Right kidney (tissue), 1 donor: Measurements from ENCODE around the gene PCBP1.
A peak's percentile ranks its signal among the peaks of the same experiment; 100 is the strongest.
"Not testable (repeated sequence)": the region's sequence is repeated elsewhere in the genome, so short reads cannot be mapped to it uniquely, and the experiment has no call there.

ENCODE experiments used
- DNase-seq: peaks from one replicate; pipeline ENCODE4 v3.0.0-alpha.2; 2016

The PCBP1 gene

DNA sequence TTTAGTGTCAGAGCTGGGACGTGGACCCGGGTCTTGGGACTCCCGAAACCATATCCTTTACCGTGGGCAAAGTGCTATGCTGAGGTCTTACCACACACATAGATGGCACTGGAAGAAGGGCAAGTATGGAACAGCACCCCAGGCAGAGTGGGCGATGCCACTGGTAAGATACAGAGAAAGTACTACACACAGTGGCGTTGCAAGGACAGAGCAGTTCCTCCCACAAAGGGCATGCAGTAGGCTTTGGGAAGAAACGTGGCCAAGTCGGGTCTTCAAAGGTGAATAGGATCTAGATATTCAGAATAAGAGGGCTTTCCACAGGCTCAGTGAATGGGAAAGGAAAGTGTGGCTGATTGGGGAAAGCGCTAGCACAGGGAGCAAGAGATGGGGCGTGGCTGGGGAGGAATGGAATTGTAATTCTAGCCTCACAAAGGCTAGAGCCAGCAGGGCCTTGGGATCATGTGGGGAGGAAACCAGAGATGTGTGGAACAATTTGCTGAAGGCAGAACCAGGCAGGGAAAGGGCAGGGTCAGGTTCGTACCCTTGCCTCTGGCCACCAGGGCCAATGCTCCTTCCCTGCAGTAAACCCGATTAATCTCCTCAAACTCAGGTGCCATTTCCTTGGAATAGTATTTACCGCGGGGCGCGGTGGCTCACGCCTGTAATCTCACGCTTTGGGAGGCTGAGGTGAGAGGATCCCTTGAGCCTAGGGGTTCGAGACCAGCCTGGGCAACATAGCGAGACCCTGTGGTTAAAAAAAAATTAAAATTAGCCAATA lies 36.0 kb downstream of the PCBP1 start:
- DNase-seq, result peak; percentile 78

- no peak for DNase-seq
These were observed 36.5 kb downstream of the PCBP1 start for GRCh38 chr2:70123829-70124116.

DNA sequence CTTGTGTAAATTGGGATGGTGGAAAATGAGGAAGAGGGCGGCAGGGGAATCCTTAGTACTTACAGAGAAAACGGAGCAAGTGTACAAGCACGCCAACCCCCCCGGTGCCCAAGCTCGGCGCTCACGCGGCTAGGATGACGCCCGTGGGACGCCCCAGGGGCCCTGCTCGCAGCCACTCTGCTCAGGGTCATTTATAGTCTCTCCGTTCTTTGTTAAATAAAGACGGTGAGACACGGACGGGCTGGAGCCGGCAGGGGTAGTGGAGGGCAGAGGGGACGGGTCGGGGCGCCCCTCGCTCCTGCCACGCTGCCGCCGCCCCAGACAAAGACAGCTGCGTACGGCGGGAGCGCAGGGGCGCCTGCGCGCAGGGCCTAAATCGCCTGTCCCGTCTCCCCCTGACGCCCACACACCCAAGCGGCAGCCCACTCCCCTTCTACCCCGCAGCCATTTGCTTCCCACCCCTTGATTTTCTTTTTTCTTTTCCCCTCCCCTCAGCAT lies 37.8 kb downstream of the PCBP1 start:
- DNase-seq, result peak; percentile 97

DNA sequence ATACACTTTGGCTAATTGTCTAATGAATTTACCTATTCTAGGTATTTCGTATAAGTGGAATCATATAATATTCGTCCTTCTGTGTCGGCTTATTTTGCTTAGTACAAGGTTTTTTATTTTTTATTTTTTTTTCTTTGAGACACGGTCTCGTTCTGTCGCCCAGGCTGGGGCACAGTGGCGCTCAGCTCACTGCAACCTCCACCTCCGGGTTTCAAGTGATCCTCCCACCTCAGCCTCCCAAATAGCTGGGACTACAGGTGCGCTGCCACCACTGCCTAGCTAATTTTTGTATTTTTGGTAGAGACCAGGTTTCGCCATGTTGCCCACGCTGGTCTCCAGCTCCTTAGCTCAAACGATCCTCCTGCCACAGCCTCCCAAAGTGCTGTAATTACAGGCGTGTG lies 38.2 kb downstream of the PCBP1 start:
- no peak for DNase-seq

DNA sequence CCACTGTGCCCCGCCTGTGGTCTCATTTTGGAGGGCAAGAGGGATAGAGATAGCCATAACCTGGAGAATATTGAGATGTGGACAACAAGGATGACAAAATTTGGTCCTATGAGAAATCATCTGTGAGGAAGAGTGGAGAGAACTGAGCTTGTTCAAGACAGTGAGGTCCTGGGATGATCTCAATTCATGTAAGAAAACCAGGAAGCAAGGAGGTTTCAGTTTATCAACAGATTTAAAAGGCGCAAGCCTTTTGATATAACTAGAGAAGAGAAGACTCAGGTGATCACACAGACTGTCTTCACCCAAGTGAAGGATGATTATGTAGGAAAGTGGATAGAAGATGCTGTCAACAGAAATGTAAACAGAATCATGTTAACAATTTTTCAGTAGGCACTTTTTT lies 39.1 kb downstream of the PCBP1 start:
- no peak for DNase-seq

GRCh38 chr2:70128005-70128404 lies 40.7 kb downstream of the PCBP1 start:
- DNase-seq, result no peak

- not testable (repeated sequence) for DNase-seq
These were observed 44.3 kb downstream of the PCBP1 start for GRCh38 chr2:70131344-70132143.

- DNase-seq, result peak; percentile 68
These were observed 45.2 kb downstream of the PCBP1 start for GRCh38 chr2:70132244-70133126.

DNA sequence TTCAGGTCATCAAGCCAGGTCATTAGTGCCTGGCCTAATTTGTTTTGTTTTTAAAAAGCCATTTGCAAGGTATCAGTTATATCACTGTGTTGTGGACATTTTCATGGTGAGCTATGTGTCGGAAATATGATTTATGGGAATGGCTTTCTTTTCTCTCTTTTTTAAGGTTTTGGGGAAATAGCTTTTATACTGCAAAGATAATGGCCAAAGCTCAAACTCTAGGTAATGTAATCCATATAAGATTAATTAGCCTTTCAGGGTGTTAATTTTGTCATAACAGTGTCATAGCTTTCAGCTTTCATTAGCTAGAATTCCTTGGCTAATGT lies 45.8 kb downstream of the PCBP1 start:
- no peak for DNase-seq

- peak; percentile 20 for DNase-seq
These were observed 46.4 kb downstream of the PCBP1 start for GRCh38 chr2:70133491-70134322.

GRCh38 chr2:70134323-70134983 lies 47.2 kb downstream of the PCBP1 start:
- not testable (repeated sequence) for DNase-seq
